ENCODE measurements around the gene PDCD2L. TPM values are rescaled to one million over a fixed set of nuclear protein-coding genes. Genes with fewer than 3 reads are reported as not detected.

Gene PDCD2L
- total RNA-seq, 4 donors from 2014 or later, result 6.5 to 16.4 (median 12.6) TPM

GRCh38 chr19:34475026-34475974, 71.1 kb downstream of the PDCD2L start:
- no peak overlapping the region for H3K4me3 ChIP-seq (ENCODE audit: low read depth, poor library complexity, severe bottlenecking)
- TF ChIP-seq POLR2A (IDR thresholded peaks at IDR 0.05) (no peak), CTCF (IDR thresholded peaks at IDR 0.05) (no peak)
- intact Hi-C loops (cut with DNase I; ENCODE audit: low total_unique reads), result no loop called here
- WGBS, 2 donors, result 24 to 29% methylated on average over 9 of the region's 9 CpGs
- peak in 1 of 2 donors; percentile 48 for DNase-seq (ENCODE audit: low spot score in 2 of 2)

Other genes with a start within 250 kb of the PDCD2L start
- 100 to 1,000 TPM in 3 of 4 donors, 10 to 100 TPM in 1; 90.8 to 163 (median 111) TPM for gene LSM14A, start 231.9 kb upstream of the PDCD2L start, total RNA-seq
- gene GARRE1, start 149.8 kb upstream of the PDCD2L start, total RNA-seq, result 10 to 100 TPM; 27.6 to 36.6 (median 31.7) TPM
- 100 to 1,000 TPM; 117 to 195 (median 124) TPM for gene GPI, start 39.2 kb upstream of the PDCD2L start, total RNA-seq
- 100 to 1,000 TPM in 1 of 4 donors, 10 to 100 TPM in 3; 74.8 to 101 (median 86.9) TPM for gene UBA2, start 24.0 kb downstream of the PDCD2L start, total RNA-seq
- 10 to 100 TPM in 2 of 4 donors, 1 to 10 TPM in 2; 3.8 to 16.3 (median 9.7) TPM for gene WTIP, start 77.4 kb downstream of the PDCD2L start, total RNA-seq